ENCODE results near the gene FSHB.
"Not testable (repeated sequence)": the region's sequence is repeated elsewhere in the genome, so short reads cannot be mapped to it uniquely, and the experiment has no call there.

Gene FSHB

GRCh38 chr11:30230714-30231113, at the start of gene FSHB:
FSHB (plus strand) TSS chr11:30231014; CDS start chr11:30231903, 889 bp downstream.
- no peak for DNase-seq (ENCODE audit: low spot score)

DNA sequence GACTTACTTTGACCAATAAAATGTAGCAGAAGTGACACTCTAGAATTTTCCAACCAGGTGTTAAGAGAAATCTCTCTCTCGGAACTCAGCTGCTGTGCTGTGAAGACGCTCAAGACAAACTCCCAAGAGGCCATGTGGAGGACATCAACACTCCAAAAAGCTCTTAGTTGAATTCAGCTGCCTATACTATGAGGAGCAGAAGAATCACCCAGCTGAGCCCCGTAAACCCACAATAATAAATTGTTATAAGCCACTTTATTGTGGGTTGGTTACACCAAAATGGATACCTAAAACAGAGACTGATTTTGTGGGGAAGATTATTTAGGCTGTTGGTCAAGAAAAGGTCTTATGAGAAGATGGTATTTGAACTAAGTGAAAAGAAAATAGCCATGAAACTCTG, 44.1 kb upstream of the FSHB start:
- no peak for DNase-seq (ENCODE audit: low spot score)

DNA sequence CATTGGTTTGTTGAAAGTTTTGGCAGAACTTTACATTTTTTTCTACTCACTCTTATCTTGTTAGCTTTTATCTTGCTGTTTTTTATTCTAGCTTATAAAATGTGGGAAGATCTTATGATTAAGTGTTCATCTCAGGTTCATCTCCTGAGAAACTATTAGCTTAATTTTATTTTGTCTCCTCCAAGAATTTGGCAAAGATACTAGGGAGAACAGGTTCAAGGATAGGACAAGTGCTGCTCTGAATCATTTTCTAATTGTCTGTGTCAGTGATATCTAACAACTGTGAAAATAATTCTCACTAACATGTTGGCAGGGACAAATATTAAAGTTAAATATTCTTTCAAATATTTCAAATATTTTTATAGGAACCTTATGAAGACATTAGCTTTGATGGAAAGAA, 38.2 kb upstream of the FSHB start:
- DNase-seq (ENCODE audit: low spot score) = no peak

- DNase-seq (ENCODE audit: low spot score) = peak; percentile 40
Measured at GRCh38 chr11:30196400-30197206, 34.2 kb upstream of the FSHB start.

GRCh38 chr11:30197869-30198268, 32.9 kb upstream of the FSHB start:
- no peak for DNase-seq (ENCODE audit: low spot score)

DNA sequence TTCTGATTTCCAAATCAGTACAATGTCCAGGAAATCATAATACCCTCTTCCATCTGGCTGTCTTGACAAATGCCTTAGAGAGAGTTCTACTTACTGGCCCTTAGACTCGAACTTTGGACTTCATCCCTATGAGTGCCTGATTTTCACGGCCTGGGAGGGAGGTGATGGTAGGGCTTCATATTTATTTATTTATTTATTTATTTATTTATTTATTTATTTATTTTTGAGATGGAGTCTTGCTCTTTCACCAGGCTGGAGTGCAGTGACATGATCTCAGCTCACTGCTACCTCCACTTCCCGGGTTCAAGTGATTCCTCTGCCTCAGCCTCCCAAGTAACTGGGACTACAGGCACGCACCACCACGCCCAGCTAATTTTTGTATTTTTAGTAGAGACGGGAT, 27.8 kb upstream of the FSHB start:
- not testable (repeated sequence) for DNase-seq (ENCODE audit: low spot score)

- no peak for DNase-seq (ENCODE audit: low spot score)
Measured at GRCh38 chr11:30203850-30204249, 27.0 kb upstream of the FSHB start.

GRCh38 chr11:30206249-30206996, 24.4 kb upstream of the FSHB start:
- no peak for DNase-seq (ENCODE audit: low spot score)

DNA sequence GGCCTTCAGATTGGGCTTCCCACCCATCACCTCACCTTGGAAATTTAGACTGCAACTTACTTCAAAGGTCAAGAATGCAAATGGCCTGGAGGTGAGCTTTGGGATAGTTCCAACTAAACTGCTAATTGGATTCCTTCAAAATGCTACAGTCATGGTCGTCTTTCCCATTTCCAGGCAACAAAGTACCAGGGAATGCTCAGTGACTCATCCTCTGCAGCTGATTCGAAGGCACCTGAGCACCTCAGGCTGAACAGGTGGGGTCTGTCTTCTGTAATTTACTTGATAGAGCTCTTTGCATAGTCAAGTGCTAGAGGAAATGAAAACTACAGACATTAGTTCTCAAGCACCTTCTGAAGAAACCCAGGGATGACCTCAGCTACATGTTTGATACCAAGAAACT, 20.5 kb upstream of the FSHB start:
- DNase-seq (ENCODE audit: low spot score) = no peak

DNA sequence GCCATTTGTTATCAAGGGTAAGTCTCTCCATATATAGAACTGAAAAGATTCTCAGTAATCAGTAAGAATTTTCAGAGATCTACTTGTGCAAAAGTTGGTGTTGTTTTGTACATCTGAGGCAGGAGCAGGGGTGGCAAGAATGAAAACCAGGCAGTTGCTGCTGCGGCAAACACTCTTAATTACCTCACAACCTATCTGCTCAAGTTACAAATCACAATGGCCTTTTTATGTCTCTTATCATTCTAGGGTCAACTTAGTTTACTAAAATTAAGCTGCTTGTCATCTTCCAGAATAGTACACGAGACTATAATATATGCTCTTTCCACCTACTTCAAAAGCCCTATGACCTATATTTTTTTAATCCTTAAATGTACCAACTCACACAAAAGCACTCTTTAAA, 14.3 kb upstream of the FSHB start:
- DNase-seq (ENCODE audit: low spot score) = no peak

DNA sequence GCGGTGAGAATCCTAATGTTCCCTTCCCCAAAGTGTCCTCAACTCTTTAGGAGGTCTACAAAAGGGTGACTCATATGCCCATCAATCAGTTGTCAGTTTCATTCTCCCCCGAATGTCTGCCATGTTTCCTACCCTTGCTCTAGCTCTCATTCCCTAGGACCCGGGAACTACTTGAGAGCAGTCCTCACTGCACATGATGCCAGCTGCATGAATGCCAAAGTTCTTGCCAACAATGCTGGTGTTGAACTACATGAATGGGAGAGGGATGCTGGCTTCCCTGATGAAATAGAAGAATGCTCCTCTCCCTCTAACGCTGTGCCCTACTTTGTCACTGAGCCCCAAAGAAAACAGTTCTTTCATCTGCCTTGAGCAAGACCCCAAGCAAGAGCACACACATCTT, 12.5 kb upstream of the FSHB start:
- DNase-seq (ENCODE audit: low spot score) = no peak

- no peak for DNase-seq (ENCODE audit: low spot score)
Measured at GRCh38 chr11:30225642-30226041, 5.2 kb upstream of the FSHB start.

DNA sequence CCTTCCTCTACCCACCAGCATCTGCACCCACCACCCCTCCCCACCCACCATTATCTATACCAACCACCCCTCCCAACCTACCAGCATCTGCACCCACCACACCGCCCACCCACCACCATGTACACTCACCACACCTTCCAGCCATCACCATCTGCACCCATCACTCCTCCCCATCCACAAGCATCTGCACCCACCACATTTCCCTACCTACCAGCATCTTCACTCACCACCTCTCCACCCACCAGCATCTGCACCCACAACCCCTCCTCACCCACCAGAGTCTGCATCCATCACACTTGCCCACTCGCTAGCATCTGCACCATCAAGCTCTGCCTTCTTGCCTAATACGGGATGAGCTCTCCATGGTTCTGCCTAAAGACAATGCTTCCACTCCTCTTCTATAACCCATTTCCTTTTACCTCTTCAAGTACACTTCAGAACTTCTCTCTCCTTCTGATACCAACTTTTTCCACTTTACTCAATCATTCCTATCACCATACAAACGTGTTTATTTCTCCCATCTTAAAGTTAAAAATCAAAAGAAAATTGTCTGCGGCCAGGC, 2.4 kb upstream of the FSHB start:
- no peak for DNase-seq (ENCODE audit: low spot score)

GRCh38 chr11:30239025-30239424, 8.2 kb downstream of the FSHB start:
- DNase-seq (ENCODE audit: low spot score) = no peak

- DNase-seq (ENCODE audit: low spot score) = peak; percentile 46
Measured at GRCh38 chr11:30244265-30244664, 13.5 kb downstream of the FSHB start.

DNA sequence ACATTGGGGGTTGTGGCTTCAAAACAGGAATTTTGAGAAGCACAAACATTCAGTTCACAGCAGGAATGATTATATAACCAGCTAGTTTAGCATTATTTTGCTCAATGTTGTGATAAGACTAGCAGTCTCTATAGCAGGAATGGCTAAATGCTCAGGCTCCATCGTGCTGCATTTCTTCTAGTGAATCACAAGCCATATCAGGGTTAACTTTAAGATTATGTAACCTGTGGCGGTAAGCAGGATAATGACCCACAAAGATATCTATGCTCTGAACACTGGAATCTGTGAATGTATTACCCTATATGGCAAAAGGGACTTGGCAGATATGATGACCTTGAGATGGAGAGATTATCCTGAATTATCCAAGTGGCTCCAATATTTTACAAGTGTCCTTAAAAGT, 14.8 kb downstream of the FSHB start:
- DNase-seq (ENCODE audit: low spot score) = no peak

- DNase-seq (ENCODE audit: low spot score) = no peak
Measured at GRCh38 chr11:30254307-30255298, 23.8 kb downstream of the FSHB start.

DNA sequence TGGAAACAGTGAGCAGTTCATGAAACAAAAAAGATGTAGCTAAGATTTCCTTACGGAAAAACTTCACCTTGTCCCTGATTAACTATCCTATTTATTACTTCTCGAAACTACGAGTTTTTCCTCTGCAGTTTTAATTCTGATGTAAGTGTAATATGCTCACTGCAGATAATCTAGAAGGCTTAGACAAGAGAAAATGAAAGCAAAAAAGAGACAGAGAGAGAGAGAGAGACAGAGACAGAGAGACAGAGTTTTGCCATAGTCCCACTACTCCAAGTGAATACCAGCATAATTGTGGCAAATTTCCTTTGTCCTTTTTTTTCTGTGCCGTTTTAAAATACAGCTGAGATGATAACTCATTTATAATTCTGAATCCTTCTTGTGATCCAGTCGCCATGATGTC, 24.8 kb downstream of the FSHB start:
- DNase-seq (ENCODE audit: low spot score) = no peak

DNA sequence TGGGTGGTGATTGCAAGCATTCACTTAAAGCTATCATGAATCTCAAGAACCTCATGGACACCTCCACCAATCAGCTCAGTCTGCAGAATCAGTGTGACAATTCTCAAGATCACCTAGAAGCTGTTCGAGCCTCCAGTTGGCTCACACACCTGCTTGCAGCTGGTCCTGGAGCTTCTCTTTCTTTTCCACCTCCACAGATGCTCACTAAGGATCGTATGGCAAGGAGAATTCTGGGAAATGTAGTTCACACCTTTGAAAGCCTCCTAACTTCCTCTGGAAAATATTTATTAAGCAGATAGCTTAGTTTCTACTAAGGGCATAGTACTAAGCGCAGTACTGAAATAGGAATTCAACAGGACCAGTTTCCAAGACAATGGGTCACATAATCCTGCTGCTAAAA, 26.2 kb downstream of the FSHB start:
- DNase-seq (ENCODE audit: low spot score) = no peak

DNA sequence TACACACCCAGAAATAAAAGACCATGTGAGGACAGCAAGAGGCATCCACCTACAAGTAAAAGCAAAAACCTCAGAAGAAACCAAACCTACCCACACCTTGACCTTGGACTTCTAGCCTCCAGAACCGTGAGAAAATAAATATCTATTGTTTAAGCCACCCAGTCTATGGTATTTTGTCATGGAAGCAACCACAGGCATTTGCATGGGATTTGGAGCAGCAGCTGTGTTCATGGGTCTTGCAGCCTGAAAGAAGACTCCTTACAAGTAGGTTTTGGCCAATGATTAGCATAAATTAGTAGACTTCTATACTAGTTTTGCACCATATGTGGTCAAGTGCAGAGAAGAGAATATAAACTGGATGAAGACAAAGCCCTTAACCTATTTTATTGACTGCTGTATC, 27.9 kb downstream of the FSHB start:
- DNase-seq (ENCODE audit: low spot score) = no peak

DNA sequence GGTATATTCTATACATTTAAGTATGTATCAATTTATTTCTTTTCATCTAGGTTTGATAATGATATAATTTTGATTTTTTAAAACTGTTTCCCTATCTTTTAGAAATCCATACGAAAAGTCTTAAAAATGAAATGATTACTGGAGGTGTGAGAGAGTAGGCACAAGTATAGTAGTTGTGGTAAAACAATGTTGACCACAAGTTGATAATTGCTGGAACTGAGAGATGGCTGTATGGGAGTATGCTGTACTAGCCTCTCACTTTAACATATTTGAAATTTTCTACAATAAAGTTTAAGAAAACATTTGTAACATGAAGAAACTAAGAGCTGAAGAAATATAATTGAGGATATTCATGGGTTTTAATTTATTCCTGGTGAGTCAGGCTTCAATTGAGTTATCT, 30.0 kb downstream of the FSHB start:
- DNase-seq (ENCODE audit: low spot score) = no peak

- no peak for DNase-seq (ENCODE audit: low spot score)
Measured at GRCh38 chr11:30261821-30262220, 31.0 kb downstream of the FSHB start.
